ENCODE data around the gene NRK.
"Not testable (repeated sequence)": the region's sequence is repeated elsewhere in the genome, so short reads cannot be mapped to it uniquely, and the experiment has no call there.

GRCh38 chrX:105988487-105988886 is 166.1 kb downstream of the NRK start:
- not testable (repeated sequence) for TF ChIP-seq CTCF (optimal IDR thresholded peaks at IDR 0.05 in 1 of 3, IDR thresholded peaks at IDR 0.05 in 1 of 3, conservative IDR thresholded peaks at IDR 0.05 in 1 of 3; ENCODE audit: extremely low read depth in 1 of 3, insufficient read depth in 2 of 3, low read length in 3 of 3); EZH2 (IDR thresholded peaks at IDR 0.05; ENCODE audit: low read length)

Data from keratinocyte (primary cell).